Right lobe of liver (tissue), 6 donors: ENCODE results near the gene LNX1. TPM values are rescaled to one million over a fixed set of nuclear protein-coding genes. Genes with fewer than 3 reads are reported as not detected.

Experiments used
- ATAC-seq, 4 donors: fragments of 200-7000 bp; cut with Tn5 transposase; one replicate each; pipeline ENCODE4 v1.9.1; 2020; ENCODE audit warnings: mild to moderate bottlenecking in 4 of 4, moderate library complexity in 4 of 4
- DNase-seq, 3 donors: peaks; one replicate each; pipeline ENCODE4 v3.0.0-alpha.2; 2020
- H3K27ac ChIP-seq, 3 donors: fragments of 200-600 bp; one replicate each; pipeline ENCODE4 v1.8.0; 2022
- H3K27me3 ChIP-seq, 2 donors: fragments of 200-600 bp; one replicate each; pipeline ENCODE4 v1.8.0; 2022
- H3K36me3 ChIP-seq, 4 donors: fragments of 200-600 bp; sonication (generic) in 1 of 4; one replicate each; pipeline versions ENCODE4 v1.5.1 to v1.8.0; 2017 to 2022; ENCODE audit warnings: control low read depth in 1 of 4
- H3K4me1 ChIP-seq, 4 donors: fragments of 200-600 bp; sonication (generic) in 1 of 4; one replicate each; pipeline versions ENCODE4 v1.5.1 to v1.8.0; 2017 to 2022; ENCODE audit warnings: control low read depth in 1 of 4
- H3K4me3 ChIP-seq, 3 donors: fragments of 200-600 bp; one replicate each; pipeline ENCODE4 v1.8.0; 2022
- H3K9me3 ChIP-seq, 4 donors: fragments of 200-600 bp; sonication (generic) in 1 of 4; one replicate each; pipeline versions ENCODE4 v1.5.1 to v1.8.0; 2017 to 2022; ENCODE audit warnings: control low read depth in 1 of 4
- POLR2A ChIP-seq: fragments of 450-650 bp; IDR thresholded peaks from one replicate; pipeline ENCODE4 v1.6.1; 2017; ENCODE audit warnings: antibody characterized with exemption, mild to moderate bottlenecking
- WGBS: methylation state at CpG from one replicate; pipeline ENCODE4 v1.1.6; 2018; ENCODE audit warnings: low coverage, low lambda C conversion rate; ENCODE audit not compliant: insufficient coverage; ENCODE audit errors: missing lambda C conversion rate; 5-methylcytosine and 5-hydroxymethylcytosine counted together
- intact Hi-C, 2 donors: fragments of 100-400 bp; cut with DNase I; formaldehyde crosslinking; loops; one replicate each; pipeline versions ENCODE4 v1.11.2 to v1.14.1; 2022
- total RNA-seq, 6 experiments: library from RNA; depleted of rRNA in 2 of 6; stranded (reverse); fragments of >200 nt in 2 of 6; fragmentation: NEBNext Ultra II Directional in 3 of 6; extraction: Animal tissue kit (Norgen Biotek cat#: 25700) in 3 of 6; gene quantifications; one replicate each; pipeline versions ENCODE4 v1.1.0 to v1.2.4, GENCODE V29; 2016 to 2023
- TF ChIP-seq, protein P1 (sequence below), 4 donors: fragments of 200-600 bp in 3 of 4; fragments of 450-650 bp in 1 of 4; IDR thresholded peaks; one replicate each; pipeline versions ENCODE4 v1.5.1 to v1.8.0; 2016 to 2022; ENCODE audit warnings: antibody characterized with exemption in 4 of 4, mild to moderate bottlenecking in 2 of 4
- donor health status: DM: no; HTN: yes; CAD: no.
- donor health status: DM: no; HTN: no; CAD: no.
- donor health status: DM: no; HTN: no; CAD: no.
- donor health status: DM: no; HTN: yes; CAD: no.
- donor health status: DM: no; HTN: yes; CAD: no.

The LNX1 gene
- total RNA-seq, 6 experiments from 2014 or later, result 1.3 to 6.0 (median 3.9) TPM

DNA sequence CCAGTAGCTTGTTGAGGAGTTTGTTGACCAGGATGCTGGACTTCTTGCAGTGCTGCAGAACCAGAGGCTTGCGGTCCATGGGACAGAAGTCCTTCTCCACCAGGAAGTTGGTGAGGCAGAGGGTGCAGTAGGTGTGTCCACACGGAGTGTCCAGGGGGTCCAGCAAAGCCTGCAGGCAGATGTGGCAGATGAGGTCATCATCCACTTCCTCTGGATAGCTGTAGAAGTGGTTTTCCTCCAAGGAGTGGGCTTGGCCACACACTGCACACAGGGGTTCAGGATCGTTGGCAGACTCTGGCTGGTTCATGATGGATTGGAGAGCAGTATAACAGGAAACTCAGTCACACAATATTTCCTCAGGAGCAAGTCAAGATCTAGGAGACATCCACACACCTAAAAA lies 17.6 kb downstream of the LNX1 start:
- no peak overlapping the region for H3K4me3 ChIP-seq
- no peak for ATAC-seq

DNA sequence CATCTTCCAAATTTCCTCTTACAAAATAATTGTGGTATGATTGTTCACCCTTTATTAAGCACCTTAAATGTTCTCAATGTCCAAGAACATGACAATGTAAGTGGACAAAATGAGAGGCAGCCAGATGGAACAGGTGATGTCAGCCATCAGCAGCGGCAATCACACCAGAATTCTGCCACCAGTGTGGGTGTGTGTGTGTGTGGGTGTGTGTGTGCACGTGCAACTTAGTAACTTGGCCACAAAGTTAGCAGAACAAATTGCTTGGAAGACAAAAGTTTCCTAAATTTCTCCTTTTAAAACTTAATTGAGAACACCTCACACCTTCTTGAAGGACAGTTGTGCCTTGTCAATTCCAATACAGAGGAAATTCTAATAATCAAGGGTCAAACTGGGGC lies 18.7 kb downstream of the LNX1 start:
- no peak for ATAC-seq
- no peak overlapping the region for H3K27ac ChIP-seq
- intact Hi-C loops, result no loop called here
- DNase-seq, result no peak
- H3K4me3 ChIP-seq, result no peak overlapping the region
- TF ChIP-seq, protein P1, sequence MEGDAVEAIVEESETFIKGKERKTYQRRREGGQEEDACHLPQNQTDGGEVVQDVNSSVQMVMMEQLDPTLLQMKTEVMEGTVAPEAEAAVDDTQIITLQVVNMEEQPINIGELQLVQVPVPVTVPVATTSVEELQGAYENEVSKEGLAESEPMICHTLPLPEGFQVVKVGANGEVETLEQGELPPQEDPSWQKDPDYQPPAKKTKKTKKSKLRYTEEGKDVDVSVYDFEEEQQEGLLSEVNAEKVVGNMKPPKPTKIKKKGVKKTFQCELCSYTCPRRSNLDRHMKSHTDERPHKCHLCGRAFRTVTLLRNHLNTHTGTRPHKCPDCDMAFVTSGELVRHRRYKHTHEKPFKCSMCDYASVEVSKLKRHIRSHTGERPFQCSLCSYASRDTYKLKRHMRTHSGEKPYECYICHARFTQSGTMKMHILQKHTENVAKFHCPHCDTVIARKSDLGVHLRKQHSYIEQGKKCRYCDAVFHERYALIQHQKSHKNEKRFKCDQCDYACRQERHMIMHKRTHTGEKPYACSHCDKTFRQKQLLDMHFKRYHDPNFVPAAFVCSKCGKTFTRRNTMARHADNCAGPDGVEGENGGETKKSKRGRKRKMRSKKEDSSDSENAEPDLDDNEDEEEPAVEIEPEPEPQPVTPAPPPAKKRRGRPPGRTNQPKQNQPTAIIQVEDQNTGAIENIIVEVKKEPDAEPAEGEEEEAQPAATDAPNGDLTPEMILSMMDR (IDR thresholded peaks at IDR 0.05), result no peak
- no peak for TF ChIP-seq POLR2A
- H3K27me3 ChIP-seq, result no peaks in the 10 kb centered on the region
- H3K36me3 ChIP-seq, result no peaks in the 10 kb centered on the region
- H3K4me1 ChIP-seq, result peaks cover 0 to 14% (median 0%) of the 10 kb centered on the region in 4 donors
- H3K9me3 ChIP-seq, result no peaks in the 10 kb centered on the region
- 50% methylated on average over 2 of the region's 2 CpGs for WGBS

More for the DNA sequence above, 17.6 kb downstream of the LNX1 start:
- H3K27me3 ChIP-seq, result no peaks in the 10 kb centered on the region
- TF ChIP-seq POLR2A, result no peak
- TF ChIP-seq, protein P1 (IDR thresholded peaks at IDR 0.05), result no peak
- H3K27ac ChIP-seq, result no peak overlapping the region
- H3K4me1 ChIP-seq, result peaks cover 0 to 14% (median 0%) of the 10 kb centered on the region in 4 donors
- 43% methylated on average over 2 of the region's 3 CpGs for WGBS
- no peaks in the 10 kb centered on the region for H3K36me3 ChIP-seq
- intact Hi-C loops, result no loop called here
- no peak for DNase-seq
- H3K9me3 ChIP-seq, result no peaks in the 10 kb centered on the region

DNA sequence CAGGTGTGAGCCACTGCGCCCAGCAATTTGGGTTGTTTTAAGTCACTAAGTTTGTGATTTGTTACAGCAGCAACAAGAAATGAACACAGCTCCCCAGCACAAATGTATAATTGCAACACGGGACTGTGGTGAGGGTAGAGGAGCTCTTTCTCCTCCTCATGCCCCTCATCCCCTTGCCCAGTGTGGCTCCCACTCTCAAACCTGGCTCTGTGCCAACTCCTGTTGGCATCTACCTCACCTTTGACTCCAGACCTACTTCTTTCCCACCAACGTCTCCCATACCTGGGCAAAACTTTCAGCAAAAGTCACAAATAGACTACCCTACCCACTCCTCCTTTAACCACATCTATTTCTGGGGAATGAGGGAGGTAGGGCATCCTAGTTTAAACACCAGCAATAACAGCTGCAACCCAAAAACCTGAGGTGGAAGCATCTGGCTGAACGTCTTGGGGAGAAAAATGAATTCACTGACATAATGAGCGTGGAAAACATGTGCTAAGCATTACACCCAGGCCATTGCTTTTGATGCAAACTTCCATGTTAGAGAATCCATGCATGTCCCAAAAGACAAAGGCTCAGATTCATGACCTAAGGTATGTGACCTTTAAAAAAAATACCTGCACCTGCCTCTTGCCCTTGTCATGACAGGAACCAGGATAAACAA lies 19.2 kb downstream of the LNX1 start:
- TF ChIP-seq, protein P1 (IDR thresholded peaks at IDR 0.05), result no peak
- no peak for TF ChIP-seq POLR2A
- no peaks in the 10 kb centered on the region for H3K36me3 ChIP-seq
- peaks cover 0 to 11% (median 0%) of the 10 kb centered on the region in 4 donors for H3K4me1 ChIP-seq
- no peak overlapping the region for H3K27ac ChIP-seq
- DNase-seq (no peak), ATAC-seq (no peak)
- WGBS, result 90% methylated on average over 5 of the region's 5 CpGs
- no peaks in the 10 kb centered on the region for H3K9me3 ChIP-seq
- intact Hi-C loops, result no loop called here
- H3K27me3 ChIP-seq, result no peaks in the 10 kb centered on the region
- no peak overlapping the region for H3K4me3 ChIP-seq

DNA sequence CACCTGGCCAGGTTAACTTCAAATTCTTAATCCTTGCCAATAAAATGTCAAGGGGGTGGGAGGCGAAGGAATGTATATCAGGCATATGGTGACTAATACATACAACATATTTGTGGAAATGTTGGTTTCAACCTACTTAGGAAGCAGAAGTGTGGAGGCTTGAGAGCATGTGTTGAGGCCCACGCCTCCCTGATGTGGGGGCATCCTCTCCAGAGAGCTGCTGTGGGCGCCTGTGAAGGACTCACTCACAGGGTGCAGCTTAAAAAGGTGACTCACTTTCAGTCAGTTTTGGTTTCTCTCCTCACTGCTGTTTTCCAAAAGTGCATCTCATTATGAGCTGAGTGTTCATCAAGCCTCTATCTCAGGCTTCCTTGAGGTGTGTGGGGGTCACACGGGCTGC lies 27.5 kb downstream of the LNX1 start:
- H3K27ac ChIP-seq, result no peak overlapping the region
- H3K4me3 ChIP-seq, result no peak overlapping the region
- 82% methylated on average over 3 of the region's 4 CpGs for WGBS
- H3K4me1 ChIP-seq, result peaks cover 0 to 5% (median 0%) of the 10 kb centered on the region in 4 donors
- ATAC-seq, result no peak
- H3K36me3 ChIP-seq, result no peaks in the 10 kb centered on the region
- intact Hi-C loops, result no loop called here
- no peaks in the 10 kb centered on the region for H3K9me3 ChIP-seq
- no peaks in the 10 kb centered on the region for H3K27me3 ChIP-seq
- TF ChIP-seq, protein P1 (IDR thresholded peaks at IDR 0.05), result no peak
- TF ChIP-seq POLR2A, result no peak
- no peak for DNase-seq
